ENCODE data around the gene EIF3A.

EIF3A gene

DNA sequence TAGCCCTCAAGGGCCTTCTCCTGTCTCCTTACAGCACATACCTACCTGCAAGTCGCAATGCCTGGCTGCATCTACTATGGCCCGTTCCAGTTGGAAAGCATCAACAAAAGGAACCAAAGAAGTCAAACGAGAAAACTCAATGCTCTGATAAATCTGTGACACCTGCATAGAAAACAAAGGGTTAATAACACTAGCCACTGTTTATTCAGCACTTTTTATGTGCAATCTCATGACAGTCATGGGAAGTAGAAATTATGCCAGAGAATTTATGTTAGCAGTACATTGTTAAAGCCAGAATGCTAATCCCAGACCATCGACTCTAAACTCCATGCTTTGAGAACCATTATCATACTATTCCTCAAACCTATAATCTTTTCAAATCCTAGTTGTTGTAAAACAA is 21.1 kb downstream of the EIF3A start:
- H3K9ac ChIP-seq (ENCODE audit: low read length): no peak overlapping the region
- no peak overlapping the region for H3K27ac ChIP-seq (ENCODE audit: low read depth, low read length)
- peaks cover 34% of the 10 kb centered on the region for H3K36me3 ChIP-seq (ENCODE audit: control insufficient read depth, insufficient read depth, low read length)
- no peaks in the 10 kb centered on the region for H3K27me3 ChIP-seq (ENCODE audit: control insufficient read depth, insufficient read depth, low read length)
- H3K4me1 ChIP-seq (ENCODE audit: control insufficient read depth, insufficient read depth, low read length): no peaks in the 10 kb centered on the region
- no peak overlapping the region for H3K4me3 ChIP-seq (ENCODE audit: low read length)

DNA sequence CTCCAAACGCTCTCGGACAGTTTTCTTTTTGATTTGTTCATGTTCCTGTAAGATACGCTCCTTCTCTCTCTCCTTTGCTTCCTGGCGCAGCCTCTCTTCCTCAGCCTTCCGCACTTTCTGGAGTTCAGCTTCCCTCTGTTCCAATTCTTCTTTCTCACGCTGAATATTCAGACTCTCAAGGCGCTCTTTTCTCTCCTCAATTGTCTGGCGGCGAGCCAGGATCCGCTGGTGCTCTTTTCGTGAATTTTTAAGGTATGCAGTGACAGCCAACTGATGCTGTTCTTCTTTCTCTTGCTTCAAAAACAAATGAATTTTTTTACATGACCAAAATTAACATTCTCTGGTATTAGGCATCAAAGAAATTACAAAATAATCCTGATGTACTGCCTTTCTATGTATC is 22.6 kb downstream of the EIF3A start:
- H3K36me3 ChIP-seq (ENCODE audit: control insufficient read depth, insufficient read depth, low read length): peaks cover 40% of the 10 kb centered on the region
- no peak overlapping the region for H3K27ac ChIP-seq (ENCODE audit: low read depth, low read length)
- no peak overlapping the region for H3K4me3 ChIP-seq (ENCODE audit: low read length)
- H3K4me1 ChIP-seq (ENCODE audit: control insufficient read depth, insufficient read depth, low read length): no peaks in the 10 kb centered on the region
- H3K27me3 ChIP-seq (ENCODE audit: control insufficient read depth, insufficient read depth, low read length): no peaks in the 10 kb centered on the region
- no peak overlapping the region for H3K9ac ChIP-seq (ENCODE audit: low read length)

DNA sequence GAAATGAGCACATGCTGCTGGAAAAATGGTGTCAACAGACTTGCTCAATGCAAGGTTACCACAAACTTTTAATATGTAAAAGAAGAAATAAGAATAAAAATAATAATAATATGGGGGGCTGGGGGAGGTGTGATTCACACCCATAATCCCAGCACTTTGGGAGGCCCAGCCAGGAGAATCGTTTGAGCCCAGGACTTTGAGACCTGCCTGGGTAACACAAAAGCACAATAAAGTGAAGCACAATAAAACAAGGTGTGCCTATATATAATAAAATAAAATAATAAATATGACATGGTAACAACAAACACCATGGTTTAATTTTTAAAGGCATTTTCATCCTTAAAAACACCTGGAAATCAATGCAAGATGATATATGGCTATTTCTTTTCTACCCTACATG is 25.1 kb downstream of the EIF3A start:
- H3K36me3 ChIP-seq (ENCODE audit: control insufficient read depth, insufficient read depth, low read length): peaks cover 43% of the 10 kb centered on the region

DNA sequence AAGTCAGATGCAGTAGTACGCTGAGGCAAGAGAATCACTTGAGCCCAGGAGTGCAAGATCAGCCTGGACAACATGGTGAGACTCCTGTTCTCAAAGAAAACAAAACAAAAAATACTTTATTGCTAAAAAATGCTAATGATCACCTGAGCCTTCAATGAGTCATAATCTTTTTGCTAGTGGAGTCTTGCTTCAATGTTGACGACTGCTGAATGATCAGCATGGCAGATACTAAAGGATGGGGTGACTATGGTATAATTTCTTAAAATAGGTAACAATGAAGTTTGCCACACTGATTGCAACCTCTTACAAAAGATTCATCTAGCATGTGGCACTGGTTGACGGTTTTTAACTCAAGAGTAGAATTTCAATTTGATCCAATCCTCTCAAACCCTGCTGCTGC is 28.8 kb downstream of the EIF3A start:
- Histone ChIP-seq H3K4me1 (ENCODE audit: control insufficient read depth, insufficient read depth, low read length) (no peaks in the 10 kb centered on the region), H3K36me3 (ENCODE audit: control insufficient read depth, insufficient read depth, low read length) (peaks cover 35% of the 10 kb centered on the region), H3K27ac (ENCODE audit: low read depth, low read length) (no peak overlapping the region), H3K27me3 (ENCODE audit: control insufficient read depth, insufficient read depth, low read length) (no peaks in the 10 kb centered on the region), H3K9ac (ENCODE audit: low read length) (no peak overlapping the region), H3K4me3 (ENCODE audit: low read length) (no peak overlapping the region)

More for the DNA sequence above, 25.1 kb downstream of the EIF3A start:
- Histone ChIP-seq H3K27ac (ENCODE audit: low read depth, low read length) (no peak overlapping the region), H3K4me1 (ENCODE audit: control insufficient read depth, insufficient read depth, low read length) (no peaks in the 10 kb centered on the region), H3K27me3 (ENCODE audit: control insufficient read depth, insufficient read depth, low read length) (no peaks in the 10 kb centered on the region), H3K9ac (ENCODE audit: low read length) (no peak overlapping the region), H3K4me3 (ENCODE audit: low read length) (no peak overlapping the region)

DNA sequence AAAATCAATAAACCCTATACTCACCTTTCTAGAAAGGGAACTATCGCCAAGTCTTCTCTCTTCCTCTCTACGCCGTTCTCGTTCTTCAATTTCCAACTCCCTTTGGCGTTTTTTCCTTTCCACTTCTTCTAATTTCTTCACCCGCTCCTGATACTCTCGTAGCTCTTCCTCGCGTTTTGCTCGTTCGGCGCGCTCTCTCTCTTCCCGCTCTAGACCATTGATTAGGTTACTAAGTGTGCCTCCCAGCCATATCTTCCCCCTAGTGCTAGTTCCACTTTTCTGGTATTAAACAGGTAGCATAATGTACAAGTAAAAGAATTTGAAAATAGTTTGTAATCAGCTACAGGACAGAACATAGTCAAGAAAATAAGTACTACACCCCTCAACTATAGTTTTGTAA is 30.8 kb downstream of the EIF3A start:
- peaks cover 43% of the 10 kb centered on the region for H3K36me3 ChIP-seq (ENCODE audit: control insufficient read depth, insufficient read depth, low read length)
- no peak overlapping the region for H3K4me3 ChIP-seq (ENCODE audit: low read length)

DNA sequence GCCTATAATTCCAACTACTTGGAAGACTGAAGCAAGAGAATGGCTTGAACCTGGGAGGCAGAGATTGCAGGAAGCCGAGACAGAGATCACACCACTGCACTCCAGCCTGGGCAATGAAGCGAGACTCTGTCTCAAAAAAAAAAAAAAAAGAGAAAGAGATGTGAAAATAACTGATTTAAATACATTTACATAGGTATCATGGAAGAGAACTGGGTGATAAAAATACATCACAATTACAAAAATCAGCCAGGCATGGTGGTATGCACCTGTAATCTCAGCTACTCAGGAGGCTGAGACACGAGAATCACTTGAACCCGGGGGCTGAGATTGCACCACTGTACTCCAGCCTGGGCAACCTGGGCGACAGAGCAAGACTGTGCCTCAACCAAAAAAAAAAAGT is 31.3 kb downstream of the EIF3A start:
- H3K9ac ChIP-seq (ENCODE audit: low read length): no peak overlapping the region
- H3K4me3 ChIP-seq (ENCODE audit: low read length): no peak overlapping the region

More for the DNA sequence above, 30.8 kb downstream of the EIF3A start:
- H3K9ac ChIP-seq (ENCODE audit: low read length): no peak overlapping the region
- H3K27me3 ChIP-seq (ENCODE audit: control insufficient read depth, insufficient read depth, low read length): no peaks in the 10 kb centered on the region
- no peak overlapping the region for H3K27ac ChIP-seq (ENCODE audit: low read depth, low read length)
- no peaks in the 10 kb centered on the region for H3K4me1 ChIP-seq (ENCODE audit: control insufficient read depth, insufficient read depth, low read length)

DNA sequence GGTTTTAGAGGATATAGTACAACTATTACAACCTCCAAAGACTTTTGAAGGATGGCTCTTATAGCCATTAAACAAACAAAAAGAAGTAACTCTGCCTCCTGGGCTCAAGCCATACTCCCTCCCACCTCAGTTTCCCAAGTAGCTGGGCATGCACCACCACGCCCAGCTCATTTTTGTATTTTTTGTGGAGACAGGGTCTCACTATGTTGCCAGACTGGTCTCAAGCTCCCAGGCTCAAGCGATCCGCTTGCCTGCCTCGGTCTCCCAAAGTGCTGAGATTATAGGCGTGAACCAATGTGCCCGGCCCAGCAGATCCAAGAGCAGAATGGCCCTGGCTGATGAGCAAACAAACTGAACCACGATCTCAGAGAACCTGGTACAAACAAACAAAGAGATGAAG is 35.1 kb downstream of the EIF3A start:
- no peak overlapping the region for H3K27ac ChIP-seq (ENCODE audit: low read depth, low read length)
- no peaks in the 10 kb centered on the region for H3K4me1 ChIP-seq (ENCODE audit: control insufficient read depth, insufficient read depth, low read length)
- H3K36me3 ChIP-seq (ENCODE audit: control insufficient read depth, insufficient read depth, low read length): peaks cover 56% of the 10 kb centered on the region
- no peak overlapping the region for H3K9ac ChIP-seq (ENCODE audit: low read length)
- H3K27me3 ChIP-seq (ENCODE audit: control insufficient read depth, insufficient read depth, low read length): no peaks in the 10 kb centered on the region
- H3K4me3 ChIP-seq (ENCODE audit: low read length): no peak overlapping the region

More for the DNA sequence above, 31.3 kb downstream of the EIF3A start:
- no peaks in the 10 kb centered on the region for H3K27me3 ChIP-seq (ENCODE audit: control insufficient read depth, insufficient read depth, low read length)
- no peaks in the 10 kb centered on the region for H3K4me1 ChIP-seq (ENCODE audit: control insufficient read depth, insufficient read depth, low read length)
- no peak overlapping the region for H3K27ac ChIP-seq (ENCODE audit: low read depth, low read length)
- H3K36me3 ChIP-seq (ENCODE audit: control insufficient read depth, insufficient read depth, low read length): peaks cover 43% of the 10 kb centered on the region

DNA sequence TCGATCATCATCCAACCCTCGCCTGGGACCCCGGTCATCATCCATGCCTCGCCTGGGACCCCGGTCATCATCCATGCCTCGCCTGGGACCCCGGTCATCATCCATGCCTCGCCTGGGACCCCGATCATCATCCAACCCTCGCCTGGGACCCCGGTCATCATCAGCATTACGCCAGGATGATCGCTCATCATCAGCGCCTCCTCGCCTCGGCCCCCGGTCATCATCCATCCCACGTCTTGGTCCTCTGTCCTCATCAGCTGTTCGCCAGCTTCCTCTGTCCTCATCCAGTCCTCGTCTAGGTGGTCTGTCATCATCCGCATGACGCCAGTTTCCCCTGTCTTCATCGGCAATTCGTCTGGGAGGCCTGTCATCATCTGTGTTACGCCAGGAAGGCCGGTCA is 38.4 kb downstream of the EIF3A start:
- Histone ChIP-seq H3K27ac (ENCODE audit: low read depth, low read length) (no peak overlapping the region), H3K4me1 (ENCODE audit: control insufficient read depth, insufficient read depth, low read length) (no peaks in the 10 kb centered on the region), H3K4me3 (ENCODE audit: low read length) (no peak overlapping the region), H3K27me3 (ENCODE audit: control insufficient read depth, insufficient read depth, low read length) (no peaks in the 10 kb centered on the region), H3K9ac (ENCODE audit: low read length) (no peak overlapping the region), H3K36me3 (ENCODE audit: control insufficient read depth, insufficient read depth, low read length) (peaks cover 56% of the 10 kb centered on the region)

DNA sequence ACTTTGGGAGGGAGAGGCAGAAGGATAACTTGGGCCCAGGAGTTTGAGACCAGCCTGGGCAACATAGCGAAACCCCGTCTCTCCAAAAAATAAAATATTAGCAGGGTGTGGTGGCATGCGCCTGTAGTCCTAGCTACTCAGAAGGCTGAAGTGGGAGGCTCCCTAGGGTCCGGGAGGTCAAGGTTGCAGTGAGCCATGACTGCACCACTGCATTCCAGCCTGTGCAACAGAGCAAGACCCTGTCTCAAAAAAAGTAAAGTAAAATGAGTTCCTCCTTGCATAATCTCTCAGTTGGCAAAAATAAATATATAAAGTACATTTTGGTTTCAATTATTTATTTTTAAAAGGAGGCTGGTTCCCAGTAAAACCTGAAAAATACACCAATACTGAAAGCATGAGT is 39.3 kb downstream of the EIF3A start:
- peaks cover 59% of the 10 kb centered on the region for H3K36me3 ChIP-seq (ENCODE audit: control insufficient read depth, insufficient read depth, low read length)
- H3K4me3 ChIP-seq (ENCODE audit: low read length): no peak overlapping the region
- no peak overlapping the region for H3K27ac ChIP-seq (ENCODE audit: low read depth, low read length)
- H3K4me1 ChIP-seq (ENCODE audit: control insufficient read depth, insufficient read depth, low read length): no peaks in the 10 kb centered on the region
- H3K9ac ChIP-seq (ENCODE audit: low read length): no peak overlapping the region
- no peaks in the 10 kb centered on the region for H3K27me3 ChIP-seq (ENCODE audit: control insufficient read depth, insufficient read depth, low read length)

DNA sequence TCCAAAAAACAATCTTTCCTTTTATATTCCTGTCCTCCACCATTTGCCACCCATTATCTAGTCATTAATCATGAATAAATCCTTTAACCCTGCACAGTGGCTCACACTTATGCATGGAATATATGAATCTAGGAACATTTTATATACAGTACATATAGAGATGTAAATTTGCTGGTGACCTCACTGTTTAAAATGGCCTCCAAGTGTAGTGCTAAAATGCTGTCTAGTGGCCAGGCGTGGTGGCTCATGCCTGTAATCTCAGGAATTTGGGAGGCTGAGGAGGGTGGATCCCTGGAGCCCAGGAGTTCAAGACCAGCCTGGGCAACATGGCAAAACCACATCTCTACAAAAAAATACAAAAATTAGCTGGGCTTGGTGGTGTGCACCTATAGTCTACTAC is 41.5 kb downstream of the EIF3A start:
- Histone ChIP-seq H3K9ac (ENCODE audit: low read length) (no peak overlapping the region), H3K27ac (ENCODE audit: low read depth, low read length) (no peak overlapping the region), H3K36me3 (ENCODE audit: control insufficient read depth, insufficient read depth, low read length) (peaks cover 58% of the 10 kb centered on the region), H3K4me1 (ENCODE audit: control insufficient read depth, insufficient read depth, low read length) (no peaks in the 10 kb centered on the region), H3K27me3 (ENCODE audit: control insufficient read depth, insufficient read depth, low read length) (no peaks in the 10 kb centered on the region), H3K4me3 (ENCODE audit: low read length) (no peak overlapping the region)

DNA sequence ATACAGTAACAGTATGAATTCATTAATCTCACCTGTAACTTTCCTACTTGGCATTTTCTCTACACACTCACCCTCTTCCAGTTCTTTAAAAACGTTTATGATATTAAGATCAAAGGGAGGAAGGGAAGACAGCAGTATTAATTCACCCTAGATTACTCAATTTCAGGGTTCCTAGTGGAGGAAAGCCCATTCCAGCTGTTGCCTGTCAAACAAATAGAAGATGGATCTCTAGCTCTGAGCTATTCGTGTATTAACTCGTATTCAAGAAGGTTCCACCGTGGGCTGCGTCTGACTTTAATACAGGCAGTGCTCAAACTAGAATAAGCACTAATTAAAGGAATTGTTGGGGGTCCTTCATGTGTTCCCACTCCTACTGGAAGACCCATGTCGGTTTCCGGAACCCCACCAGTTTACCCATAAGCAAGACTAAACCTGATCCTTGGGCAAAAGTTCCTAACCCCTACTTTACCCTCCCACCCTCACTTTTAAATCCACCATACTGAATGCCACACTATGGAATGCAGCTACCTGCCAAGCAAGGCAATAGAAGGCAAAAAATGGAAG is 49.0 kb downstream of the EIF3A start:
- H3K27ac ChIP-seq (ENCODE audit: low read depth, low read length): no peak overlapping the region
- no peaks in the 10 kb centered on the region for H3K4me1 ChIP-seq (ENCODE audit: control insufficient read depth, insufficient read depth, low read length)
- no peak overlapping the region for H3K4me3 ChIP-seq (ENCODE audit: low read length)
- peaks cover 15% of the 10 kb centered on the region for H3K36me3 ChIP-seq (ENCODE audit: control insufficient read depth, insufficient read depth, low read length)
- no peak overlapping the region for H3K9ac ChIP-seq (ENCODE audit: low read length)
- no peaks in the 10 kb centered on the region for H3K27me3 ChIP-seq (ENCODE audit: control insufficient read depth, insufficient read depth, low read length)

DNA sequence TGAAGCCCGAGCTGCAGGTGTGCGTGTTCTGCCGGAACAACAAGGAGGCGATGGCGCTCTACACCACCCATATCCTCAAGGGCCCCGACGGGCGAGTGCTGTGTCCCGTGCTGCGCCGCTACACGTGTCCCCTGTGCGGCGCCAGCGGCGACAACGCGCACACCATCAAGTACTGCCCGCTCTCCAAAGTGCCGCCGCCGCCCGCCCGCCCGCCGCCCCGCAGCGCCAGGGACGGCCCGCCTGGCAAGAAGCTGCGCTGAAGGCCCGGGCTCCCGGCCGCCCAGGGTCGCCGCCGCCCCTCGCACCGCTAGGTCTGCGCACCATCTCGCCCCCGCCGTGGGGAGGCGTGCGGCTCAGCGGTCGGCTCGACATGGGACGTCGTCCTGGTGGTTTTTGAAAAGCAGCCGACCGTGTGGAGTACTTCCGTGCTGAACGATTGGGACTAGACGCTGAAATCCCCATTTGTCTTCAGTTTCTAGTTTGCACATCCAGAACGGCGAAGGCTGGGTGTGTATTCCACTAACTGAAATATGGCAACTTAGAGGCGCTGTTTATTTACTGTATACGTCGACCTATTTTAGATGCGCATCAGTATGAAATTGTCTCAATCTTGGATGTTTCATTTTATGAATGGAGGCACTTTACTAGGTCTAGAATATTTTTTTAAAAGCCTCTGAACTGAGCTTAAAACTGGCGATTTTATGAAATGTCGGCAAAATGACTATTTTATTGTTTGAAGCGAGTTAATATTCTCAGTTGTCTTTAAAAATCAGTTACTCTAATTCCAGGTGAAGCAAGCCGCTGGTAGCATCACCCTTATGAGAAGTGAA is 50.0 kb downstream of the EIF3A start:
- peaks cover 4% of the 10 kb centered on the region for H3K4me1 ChIP-seq (ENCODE audit: control insufficient read depth, insufficient read depth, low read length)
- peak overlapping the region; percentile 44 for H3K4me3 ChIP-seq (ENCODE audit: low read length)
- H3K27me3 ChIP-seq (ENCODE audit: control insufficient read depth, insufficient read depth, low read length): no peaks in the 10 kb centered on the region
- H3K9ac ChIP-seq (ENCODE audit: low read length): no peak overlapping the region
- H3K27ac ChIP-seq (ENCODE audit: low read depth, low read length): no peak overlapping the region
- H3K36me3 ChIP-seq (ENCODE audit: control insufficient read depth, insufficient read depth, low read length): peaks cover 10% of the 10 kb centered on the region
